Right lobe of liver (tissue), 4 donors: ENCODE results near the gene CDH7.

Experiments used
- POLR2A ChIP-seq: fragments of 450-650 bp; IDR thresholded peaks from one replicate; pipeline ENCODE4 v1.6.1; 2017; ENCODE audit warnings: antibody characterized with exemption, mild to moderate bottlenecking
- TF ChIP-seq, protein P1 (sequence below), 4 donors: fragments of 200-600 bp in 3 of 4; fragments of 450-650 bp in 1 of 4; IDR thresholded peaks; one replicate each; pipeline versions ENCODE4 v1.5.1 to v1.8.0; 2016 to 2022; ENCODE audit warnings: antibody characterized with exemption in 4 of 4, mild to moderate bottlenecking in 2 of 4
- donor health status: DM: no; HTN: no; CAD: no.
- donor health status: DM: no; HTN: no; CAD: no.
- donor health status: DM: no; HTN: yes; CAD: no.

DNA sequence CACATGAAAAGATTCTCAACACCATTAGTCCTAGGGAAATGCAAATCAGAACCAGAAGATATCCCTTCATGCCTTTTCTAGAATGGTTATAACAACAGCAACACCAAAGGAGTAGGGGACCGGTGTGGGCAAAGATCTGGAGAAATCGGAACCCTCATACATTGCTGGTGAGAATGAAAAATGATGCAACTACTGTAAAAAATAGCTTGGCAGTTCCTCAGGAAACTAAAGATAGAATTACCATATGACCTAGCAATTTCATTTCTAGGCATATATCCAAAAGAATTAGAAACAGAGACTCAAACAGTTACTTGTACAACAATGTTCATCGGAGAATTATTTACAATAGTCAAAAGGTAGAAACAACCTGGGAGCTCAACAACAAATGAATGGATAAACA lies 29.2 kb upstream of the CDH7 start:
- TF ChIP-seq, protein P1, sequence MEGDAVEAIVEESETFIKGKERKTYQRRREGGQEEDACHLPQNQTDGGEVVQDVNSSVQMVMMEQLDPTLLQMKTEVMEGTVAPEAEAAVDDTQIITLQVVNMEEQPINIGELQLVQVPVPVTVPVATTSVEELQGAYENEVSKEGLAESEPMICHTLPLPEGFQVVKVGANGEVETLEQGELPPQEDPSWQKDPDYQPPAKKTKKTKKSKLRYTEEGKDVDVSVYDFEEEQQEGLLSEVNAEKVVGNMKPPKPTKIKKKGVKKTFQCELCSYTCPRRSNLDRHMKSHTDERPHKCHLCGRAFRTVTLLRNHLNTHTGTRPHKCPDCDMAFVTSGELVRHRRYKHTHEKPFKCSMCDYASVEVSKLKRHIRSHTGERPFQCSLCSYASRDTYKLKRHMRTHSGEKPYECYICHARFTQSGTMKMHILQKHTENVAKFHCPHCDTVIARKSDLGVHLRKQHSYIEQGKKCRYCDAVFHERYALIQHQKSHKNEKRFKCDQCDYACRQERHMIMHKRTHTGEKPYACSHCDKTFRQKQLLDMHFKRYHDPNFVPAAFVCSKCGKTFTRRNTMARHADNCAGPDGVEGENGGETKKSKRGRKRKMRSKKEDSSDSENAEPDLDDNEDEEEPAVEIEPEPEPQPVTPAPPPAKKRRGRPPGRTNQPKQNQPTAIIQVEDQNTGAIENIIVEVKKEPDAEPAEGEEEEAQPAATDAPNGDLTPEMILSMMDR (IDR thresholded peaks at IDR 0.05) = no peak
- no peak for TF ChIP-seq POLR2A
